NB4 (cell line): ENCODE data around the gene GPC3.
"Not testable (repeated sequence)": the region's sequence is repeated elsewhere in the genome, so short reads cannot be mapped to it uniquely, and the experiment has no call there.

Experiments used
- DNase-seq: peaks from one replicate; pipeline ENCODE4 v3.0.0; 2010; ENCODE audit warnings: low read depth
- H3K4me3 ChIP-seq: one replicate; pipeline ENCODE4 v1.5.1; 2011; ENCODE audit warnings: mild to moderate bottlenecking, low read depth, low read length, moderate library complexity
- CTCF ChIP-seq: IDR thresholded peaks from one replicate; pipeline ENCODE4 v1.5.1; 2012; ENCODE audit warnings: low read depth, low read length
- MAX ChIP-seq: IDR thresholded peaks from 2 replicates; pipeline ENCODE4 v1.6.1; 2011; ENCODE audit warnings: low read depth, low read length
- MYC ChIP-seq: IDR thresholded peaks from 2 replicates; pipeline ENCODE4 v1.6.1; 2011; ENCODE audit warnings: low read depth, low read length
- POLR2A ChIP-seq: IDR thresholded peaks from 2 replicates; pipeline ENCODE4 v1.6.1; 2011; ENCODE audit warnings: mild to moderate bottlenecking; ENCODE audit not compliant: insufficient read length; ENCODE audit errors: extremely low read depth

GPC3 gene

GRCh38 chrX:134023851-134024281 lies 38.5 kb upstream of the GPC3 start:
- H3K4me3 ChIP-seq: no peak overlapping the region
- DNase-seq: peak; percentile 38
- no peak for TF ChIP-seq MAX
- TF ChIP-seq MYC: no peak
- TF ChIP-seq POLR2A: no peak
- TF ChIP-seq CTCF: no peak

GRCh38 chrX:134020910-134021309 lies 35.5 kb upstream of the GPC3 start:
- no peak overlapping the region for H3K4me3 ChIP-seq
- TF ChIP-seq CTCF (no peak), POLR2A (no peak), MAX (no peak), MYC (no peak)
- DNase-seq: no peak

GRCh38 chrX:134019567-134020206 lies 34.3 kb upstream of the GPC3 start:
- no peak for DNase-seq
- no peak overlapping the region for H3K4me3 ChIP-seq
- no peak for TF ChIP-seq POLR2A
- TF ChIP-seq CTCF: no peak
- no peak for TF ChIP-seq MYC
- TF ChIP-seq MAX: no peak

- not testable (repeated sequence) for DNase-seq, H3K4me3 ChIP-seq
Measured at GRCh38 chrX:134016309-134016708, 30.9 kb upstream of the GPC3 start.

- not testable (repeated sequence) for H3K4me3 ChIP-seq, DNase-seq
Measured at GRCh38 chrX:134015510-134015909, 30.1 kb upstream of the GPC3 start.

GRCh38 chrX:134013524-134013923 lies 28.1 kb upstream of the GPC3 start:
- H3K4me3 ChIP-seq: no peak overlapping the region
- no peak for DNase-seq
- TF ChIP-seq CTCF (no peak), MYC (no peak), MAX (no peak), POLR2A (no peak)

- TF ChIP-seq POLR2A (no peak), CTCF (no peak), MYC (no peak), MAX (no peak)
- H3K4me3 ChIP-seq: no peak overlapping the region
- peak; percentile 11 for DNase-seq
Measured at GRCh38 chrX:134013092-134013497, 27.7 kb upstream of the GPC3 start.
